ENCODE data around the gene CCDC191. TPM values are rescaled to one million over a fixed set of nuclear protein-coding genes. Genes with fewer than 3 reads are reported as not detected.

CCDC191 gene
- total and polyA plus RNA-seq, 2 of the 4 experiments (the other 2 are of a cell fraction): 0.72 to 1.1 TPM

DNA sequence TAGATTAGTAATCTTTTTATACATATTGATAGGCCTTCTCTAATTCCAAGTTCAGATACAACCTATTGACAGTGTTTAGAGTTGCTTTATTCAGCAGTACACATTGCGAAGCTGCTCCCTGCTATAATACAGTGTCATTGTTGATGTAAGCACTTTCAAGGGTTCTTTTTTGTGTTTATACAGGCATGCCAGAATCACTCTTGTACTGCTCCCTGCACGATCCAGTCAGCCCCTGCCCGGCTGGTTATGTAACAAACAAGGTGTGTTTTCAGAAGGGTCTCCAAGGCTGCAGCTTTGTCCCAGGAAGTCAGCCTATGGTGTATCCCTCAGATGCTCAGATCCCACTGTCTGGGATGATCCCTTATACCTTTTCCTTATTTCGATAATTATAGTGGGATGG, 11.5 kb upstream of the CCDC191 start:
- Histone ChIP-seq H4K8ac (ENCODE audit: low read depth in 2 of 2, low read length in 2 of 2) (no peak overlapping the region), H4K5ac (ENCODE audit: low read depth, low read length) (no peak overlapping the region), H3K9me1 (ENCODE audit: insufficient read depth, low read length) (no peaks in the 10 kb centered on the region; the same call in 1 of the 2 replicates), H3K27me3 (ENCODE audit: control insufficient read depth, insufficient read depth, low read length) (no peaks in the 10 kb centered on the region), H3K27ac (ENCODE audit: insufficient read depth, low read length) (no peak overlapping the region), H3K4me2 (ENCODE audit: low read depth, low read length) (no peak overlapping the region), H2AK9ac (replicated peaks; ENCODE audit: low read depth, low read length, poor library complexity) (no peak overlapping the region), H3K14ac (replicated peaks; ENCODE audit: low read depth, low read length) (no peak overlapping the region), H2BK120ac (ENCODE audit: low read depth, low read length) (no peak overlapping the region), H3K23ac (ENCODE audit: low read depth, low read length) (no peak overlapping the region), H3K56ac (ENCODE audit: extremely low read depth, insufficient read depth, low read length) (no peak overlapping the region), H2BK20ac (ENCODE audit: low read depth, low read length) (no peak overlapping the region), H3K79me1 (ENCODE audit: low read depth in 1 of 2, low read length in 2 of 2) (peaks cover 10 to 20% of the 10 kb centered on the region in 2 experiments), H3K9me3 (ENCODE audit: control insufficient read depth, insufficient read depth, low read length) (no peaks in the 10 kb centered on the region), H3K9ac (ENCODE audit: low read depth, low read length) (no peak overlapping the region), H4K91ac (ENCODE audit: insufficient read depth, low read depth, low read length) (no peak overlapping the region), H2BK5ac (ENCODE audit: low read depth, low read length, poor library complexity, severe bottlenecking) (no peak overlapping the region), H2BK15ac (ENCODE audit: low read depth, low read length) (no peak overlapping the region), H3K36me3 (ENCODE audit: control insufficient read depth, insufficient read depth, low read length) (peaks cover 9% of the 10 kb centered on the region), H2AK5ac (ENCODE audit: low read depth, low read length) (no peak overlapping the region), H2AFZ (replicated peaks; ENCODE audit: low read length, poor library complexity) (no peak overlapping the region), H3K18ac (ENCODE audit: low read depth, low read length) (no peak overlapping the region), H3K4me3 (ENCODE audit: insufficient read depth, low read depth, low read length) (no peak overlapping the region), H3K4me1 (ENCODE audit: control insufficient read depth, insufficient read depth, low read length) (no peaks in the 10 kb centered on the region), H4K20me1 (ENCODE audit: insufficient read depth, low read length) (no peaks in the 10 kb centered on the region; the same call in 1 of the 2 replicates), H3K4ac (ENCODE audit: low read depth, low read length) (no peak overlapping the region)
- ChIA-PET POLR2A (ENCODE audit: unreplicated experiment) (no interaction called here), CTCF (no interaction called here)
- WGBS, 2 experiments (ENCODE audit: extremely low coverage in 2 of 2, insufficient read length in 1 of 2): 0% methylated on average over 1 of the region's 4 CpGs; no CpG with 5 or more reads in 1 of the 2 experiments
- dilution Hi-C loops (cut with HindIII; ENCODE audit: low sequenced_read_pairs, unreplicated experiment): no loop called here
- TF ChIP-seq SMC3 (IDR thresholded peaks at IDR 0.05; ENCODE audit: low read depth, low read length): no peak
- TF ChIP-seq, protein P1, sequence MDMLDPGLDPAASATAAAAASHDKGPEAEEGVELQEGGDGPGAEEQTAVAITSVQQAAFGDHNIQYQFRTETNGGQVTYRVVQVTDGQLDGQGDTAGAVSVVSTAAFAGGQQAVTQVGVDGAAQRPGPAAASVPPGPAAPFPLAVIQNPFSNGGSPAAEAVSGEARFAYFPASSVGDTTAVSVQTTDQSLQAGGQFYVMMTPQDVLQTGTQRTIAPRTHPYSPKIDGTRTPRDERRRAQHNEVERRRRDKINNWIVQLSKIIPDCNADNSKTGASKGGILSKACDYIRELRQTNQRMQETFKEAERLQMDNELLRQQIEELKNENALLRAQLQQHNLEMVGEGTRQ (IDR thresholded peaks at IDR 0.05; ENCODE audit: low read depth, low read length): no peak
- no peak for TF ChIP-seq MXI1 (IDR thresholded peaks at IDR 0.05; ENCODE audit: borderline replicate concordance, low read depth, low read length)
- TF ChIP-seq RCOR1 (IDR thresholded peaks at IDR 0.05; ENCODE audit: insufficient replicate concordance, low read length): no peak
- TF ChIP-seq FOS (IDR thresholded peaks at IDR 0.05; ENCODE audit: low read depth, low read length): no peak
- no peak for TF ChIP-seq MAFK (IDR thresholded peaks at IDR 0.05; ENCODE audit: low read depth, low read length)
- TF ChIP-seq POLR2A (IDR thresholded peaks at IDR 0.05; ENCODE audit: low read depth, low read length): no peak
- TF ChIP-seq NFE2L2 (IDR thresholded peaks at IDR 0.05; ENCODE audit: low read depth, low read length): no peak
- TF ChIP-seq, protein P2, sequence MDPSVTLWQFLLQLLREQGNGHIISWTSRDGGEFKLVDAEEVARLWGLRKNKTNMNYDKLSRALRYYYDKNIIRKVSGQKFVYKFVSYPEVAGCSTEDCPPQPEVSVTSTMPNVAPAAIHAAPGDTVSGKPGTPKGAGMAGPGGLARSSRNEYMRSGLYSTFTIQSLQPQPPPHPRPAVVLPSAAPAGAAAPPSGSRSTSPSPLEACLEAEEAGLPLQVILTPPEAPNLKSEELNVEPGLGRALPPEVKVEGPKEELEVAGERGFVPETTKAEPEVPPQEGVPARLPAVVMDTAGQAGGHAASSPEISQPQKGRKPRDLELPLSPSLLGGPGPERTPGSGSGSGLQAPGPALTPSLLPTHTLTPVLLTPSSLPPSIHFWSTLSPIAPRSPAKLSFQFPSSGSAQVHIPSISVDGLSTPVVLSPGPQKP (IDR thresholded peaks at IDR 0.05; ENCODE audit: borderline replicate concordance, low read depth, low read length): no peak
- TF ChIP-seq RAD21 (IDR thresholded peaks at IDR 0.05; ENCODE audit: low read length): no peak
- TF ChIP-seq CEBPB (IDR thresholded peaks at IDR 0.05; ENCODE audit: low read depth, low read length): no peak
- TF ChIP-seq, protein P3, sequence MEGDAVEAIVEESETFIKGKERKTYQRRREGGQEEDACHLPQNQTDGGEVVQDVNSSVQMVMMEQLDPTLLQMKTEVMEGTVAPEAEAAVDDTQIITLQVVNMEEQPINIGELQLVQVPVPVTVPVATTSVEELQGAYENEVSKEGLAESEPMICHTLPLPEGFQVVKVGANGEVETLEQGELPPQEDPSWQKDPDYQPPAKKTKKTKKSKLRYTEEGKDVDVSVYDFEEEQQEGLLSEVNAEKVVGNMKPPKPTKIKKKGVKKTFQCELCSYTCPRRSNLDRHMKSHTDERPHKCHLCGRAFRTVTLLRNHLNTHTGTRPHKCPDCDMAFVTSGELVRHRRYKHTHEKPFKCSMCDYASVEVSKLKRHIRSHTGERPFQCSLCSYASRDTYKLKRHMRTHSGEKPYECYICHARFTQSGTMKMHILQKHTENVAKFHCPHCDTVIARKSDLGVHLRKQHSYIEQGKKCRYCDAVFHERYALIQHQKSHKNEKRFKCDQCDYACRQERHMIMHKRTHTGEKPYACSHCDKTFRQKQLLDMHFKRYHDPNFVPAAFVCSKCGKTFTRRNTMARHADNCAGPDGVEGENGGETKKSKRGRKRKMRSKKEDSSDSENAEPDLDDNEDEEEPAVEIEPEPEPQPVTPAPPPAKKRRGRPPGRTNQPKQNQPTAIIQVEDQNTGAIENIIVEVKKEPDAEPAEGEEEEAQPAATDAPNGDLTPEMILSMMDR (conservative IDR thresholded peaks at IDR 0.05; ENCODE audit: low read depth, low read length): no peak
- TF ChIP-seq RFX5 (IDR thresholded peaks at IDR 0.05; ENCODE audit: low read depth, low read length): no peak
- TF ChIP-seq CHD1 (IDR thresholded peaks at IDR 0.05; ENCODE audit: low read depth, low read length): no peak
- no peak for TF ChIP-seq BHLHE40 (IDR thresholded peaks at IDR 0.05; ENCODE audit: low read depth, low read length)
- TF ChIP-seq MAZ (IDR thresholded peaks at IDR 0.05; ENCODE audit: borderline replicate concordance, low read depth, low read length): no peak
- intact Hi-C loops (cut with micrococcal nuclease): no loop called here
- ATAC-seq (ENCODE audit: low read depth) (no peak), DNase-seq (no peak)
- no TSS peak for BruUV-seq (replicated peaks)
- in situ Hi-C loops (cut with MboI; ENCODE audit: low sequenced_read_pairs): loop anchor here (10.0 kb wide), 1 partner anchor 223 kb away; no protein-coding TSS in a partner anchor
